Measurements from ENCODE around the gene HIF1A. TPM values are rescaled to one million over a fixed set of nuclear protein-coding genes. Genes with fewer than 3 reads are reported as not detected.
"Not testable (repeated sequence)": the region's sequence is repeated elsewhere in the genome, so short reads cannot be mapped to it uniquely, and the experiment has no call there.

HIF1A gene
- total and polyA plus RNA-seq, 5 donors from 2014 or later = 48.2 to 123 (median 60.7) TPM

DNA sequence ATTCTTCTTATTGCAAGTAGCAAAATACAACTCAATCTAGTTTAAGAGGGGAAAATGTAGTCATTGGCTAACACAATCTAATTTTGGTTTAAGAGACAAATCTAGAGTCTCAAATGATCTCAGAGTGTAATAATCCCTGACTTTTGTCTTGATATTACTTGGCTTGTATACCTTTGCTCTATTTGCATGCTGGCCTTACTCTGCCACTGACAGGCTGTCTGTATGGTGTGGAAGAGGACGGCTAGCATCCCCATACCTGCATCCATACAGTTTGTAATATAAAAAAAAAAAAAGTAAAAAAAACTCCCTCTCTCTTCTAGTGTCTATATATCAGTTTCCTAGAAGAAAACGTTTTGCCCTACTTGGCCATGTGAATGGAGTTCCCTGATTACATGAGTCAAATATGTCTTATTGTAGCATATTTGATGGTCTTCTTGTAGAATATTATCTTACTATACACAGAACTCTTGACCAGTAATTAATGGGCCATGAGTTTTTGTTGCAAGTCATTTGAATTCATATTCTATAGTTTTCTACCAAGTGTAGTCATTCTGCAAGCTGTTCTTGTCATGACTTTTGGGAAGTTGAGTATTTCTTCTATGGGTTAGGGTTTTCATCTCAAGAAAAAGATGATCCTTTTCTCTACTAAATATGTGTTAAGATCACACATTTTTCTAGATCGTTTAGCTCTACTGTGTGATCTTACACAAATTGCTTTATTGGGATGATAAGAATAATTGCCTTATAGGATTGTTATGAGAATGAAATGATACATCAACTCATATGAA lies 8.2 kb downstream of the HIF1A start:
- Mint-ChIP-seq H3K9me3 (peaks cover 0 to 3% (median 0%) of the 10 kb centered on the region in 7 donors), H3K4me3 (peak overlapping the region in 2 of 4 donors; percentile 36 to 50), H3K36me3 (no peaks in the 10 kb centered on the region), H3K27me3 (no peaks in the 10 kb centered on the region), H3K27ac (no peak overlapping the region), H3K4me1 (peaks cover 46 to 80% (median 51%) of the 10 kb centered on the region in 4 donors)
- Histone ChIP-seq H3K9me3 (ENCODE audit: control insufficient read depth in 2 of 2, low read length in 2 of 2) (no peaks in the 10 kb centered on the region), H3K36me3 (ENCODE audit: control insufficient read depth, insufficient read depth, low read length) (no peaks in the 10 kb centered on the region), H3K27ac (ENCODE audit: insufficient read depth, low read length, poor library complexity, severe bottlenecking) (no peak overlapping the region), H3K27me3 (ENCODE audit: control insufficient read depth, insufficient read depth, low read length) (no peaks in the 10 kb centered on the region), H3K4me3 (ENCODE audit: low read depth, low read length) (peak overlapping the region; percentile 22), H3K4me1 (ENCODE audit: control insufficient read depth, insufficient read depth, low read length, poor library complexity, severe bottlenecking) (peaks cover 42% of the 10 kb centered on the region)
- no peak for DNase-seq
- ATAC-seq (ENCODE audit: low read depth in 2 of 2) = no peak

DNA sequence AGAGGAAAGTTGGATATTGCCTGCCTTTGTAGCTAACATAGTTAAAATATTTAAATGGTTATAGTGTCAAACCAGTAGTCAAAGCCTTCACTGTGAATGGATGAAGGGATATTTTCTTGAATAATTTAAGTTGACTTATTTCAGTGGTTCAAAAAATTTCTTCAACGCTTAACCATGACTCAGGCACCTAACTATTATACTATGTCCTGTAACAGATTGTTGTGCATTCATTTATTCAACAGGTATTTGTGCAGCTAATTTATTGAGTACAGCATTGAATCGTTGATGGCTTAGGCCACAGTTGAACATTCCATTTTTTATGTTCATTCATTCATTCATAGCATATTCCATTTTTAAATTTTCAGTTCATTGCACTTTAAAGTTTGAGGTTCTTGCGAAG lies 9.2 kb downstream of the HIF1A start:
- Mint-ChIP-seq H3K36me3 (no peaks in the 10 kb centered on the region), H3K4me3 (no peak overlapping the region), H3K27ac (no peak overlapping the region), H3K9me3 (peaks cover 0 to 1% (median 0%) of the 10 kb centered on the region in 7 donors), H3K4me1 (peaks cover 45 to 81% (median 49%) of the 10 kb centered on the region in 4 donors), H3K27me3 (no peaks in the 10 kb centered on the region)
- H3K36me3 ChIP-seq (ENCODE audit: control insufficient read depth, insufficient read depth, low read length) = no peaks in the 10 kb centered on the region
- peaks cover 32% of the 10 kb centered on the region for H3K4me1 ChIP-seq (ENCODE audit: control insufficient read depth, insufficient read depth, low read length, poor library complexity, severe bottlenecking)
- no peaks in the 10 kb centered on the region for H3K9me3 ChIP-seq (ENCODE audit: control insufficient read depth in 2 of 2, low read length in 2 of 2)
- peak overlapping the region; percentile 26 for H3K4me3 ChIP-seq (ENCODE audit: low read depth, low read length)
- H3K27ac ChIP-seq (ENCODE audit: insufficient read depth, low read length, poor library complexity, severe bottlenecking) = no peak overlapping the region
- DNase-seq (no peak), ATAC-seq (ENCODE audit: low read depth in 2 of 2) (no peak)
- no peaks in the 10 kb centered on the region for H3K27me3 ChIP-seq (ENCODE audit: control insufficient read depth, insufficient read depth, low read length)

DNA sequence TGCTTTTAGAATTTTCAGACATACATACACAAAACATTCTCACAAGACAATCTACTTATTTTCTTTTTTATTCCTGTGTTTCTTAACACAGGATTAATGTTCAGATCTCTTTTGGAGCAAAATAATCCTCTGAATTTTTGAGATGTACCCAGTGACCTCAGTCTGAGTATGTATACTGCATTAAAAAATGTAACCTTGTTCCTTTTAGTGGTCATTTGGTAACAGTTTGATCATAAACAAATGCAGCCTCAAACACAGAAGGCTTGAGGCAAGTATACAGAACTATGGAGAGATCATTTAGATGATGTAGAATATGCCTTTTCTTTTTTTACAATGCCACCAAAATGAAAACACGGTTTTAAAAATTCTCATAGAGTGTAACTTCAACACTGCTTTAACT lies 9.7 kb downstream of the HIF1A start:
- Histone ChIP-seq H3K27me3 (ENCODE audit: control insufficient read depth, insufficient read depth, low read length) (no peaks in the 10 kb centered on the region), H3K36me3 (ENCODE audit: control insufficient read depth, insufficient read depth, low read length) (no peaks in the 10 kb centered on the region), H3K9me3 (ENCODE audit: control insufficient read depth in 2 of 2, low read length in 2 of 2) (no peaks in the 10 kb centered on the region), H3K4me3 (ENCODE audit: low read depth, low read length) (peak overlapping the region; percentile 26), H3K4me1 (ENCODE audit: control insufficient read depth, insufficient read depth, low read length, poor library complexity, severe bottlenecking) (peaks cover 28% of the 10 kb centered on the region), H3K27ac (ENCODE audit: insufficient read depth, low read length, poor library complexity, severe bottlenecking) (no peak overlapping the region)
- ATAC-seq (ENCODE audit: low read depth in 2 of 2) (no peak), DNase-seq (no peak)
- Mint-ChIP-seq H3K27me3 (no peaks in the 10 kb centered on the region), H3K4me1 (peaks cover 45 to 82% (median 51%) of the 10 kb centered on the region in 4 donors), H3K27ac (no peak overlapping the region), H3K9me3 (peaks cover 0 to 1% (median 0%) of the 10 kb centered on the region in 7 donors), H3K36me3 (no peaks in the 10 kb centered on the region), H3K4me3 (no peak overlapping the region)

DNA sequence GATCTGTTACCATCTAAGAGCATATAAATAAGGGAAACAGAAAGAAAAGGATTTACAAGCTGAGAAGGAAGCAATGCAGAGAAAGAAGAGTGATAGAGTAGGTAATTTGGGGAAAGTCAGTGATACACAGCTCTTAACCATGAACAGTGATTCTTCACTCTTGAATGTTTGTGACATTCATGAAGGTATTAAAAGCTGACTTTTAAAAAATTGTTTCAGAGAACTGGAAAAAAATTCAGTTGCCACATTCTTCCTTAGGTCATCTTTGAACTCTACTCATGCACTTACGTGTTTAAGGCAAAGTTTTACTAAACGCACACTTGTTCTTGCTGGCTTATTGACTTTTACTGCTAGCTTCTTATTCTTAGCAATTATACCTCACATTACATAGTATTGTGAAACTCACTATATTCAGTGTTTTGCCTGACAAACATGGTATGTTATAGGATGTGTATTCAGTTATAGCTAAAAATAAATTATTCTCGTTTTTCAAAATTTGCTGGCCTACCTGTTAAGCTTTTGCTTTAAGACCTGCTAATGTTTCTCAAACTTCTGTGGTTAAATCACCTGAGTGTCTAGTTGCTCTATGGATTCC lies 10.9 kb downstream of the HIF1A start:
- peaks cover 42 to 84% (median 47%) of the 10 kb centered on the region in 4 donors for H3K4me1 Mint-ChIP-seq
- no peaks in the 10 kb centered on the region for H3K27me3 Mint-ChIP-seq
- peaks cover 28% of the 10 kb centered on the region for H3K4me1 ChIP-seq (ENCODE audit: control insufficient read depth, insufficient read depth, low read length, poor library complexity, severe bottlenecking)
- no peaks in the 10 kb centered on the region for H3K9me3 ChIP-seq (ENCODE audit: control insufficient read depth in 2 of 2, low read length in 2 of 2)
- peaks cover 0 to under 1% (median 0%) of the 10 kb centered on the region in 7 donors for H3K9me3 Mint-ChIP-seq
- H3K4me3 ChIP-seq (ENCODE audit: low read depth, low read length) = peak overlapping the region; percentile 2
- ATAC-seq (ENCODE audit: low read depth in 2 of 2) (no peak), DNase-seq (no peak)
- H3K36me3 ChIP-seq (ENCODE audit: control insufficient read depth, insufficient read depth, low read length) = no peaks in the 10 kb centered on the region
- H3K27ac ChIP-seq (ENCODE audit: insufficient read depth, low read length, poor library complexity, severe bottlenecking) = no peak overlapping the region
- H3K36me3 Mint-ChIP-seq = no peaks in the 10 kb centered on the region
- no peak overlapping the region for H3K4me3 Mint-ChIP-seq
- H3K27ac Mint-ChIP-seq = no peak overlapping the region
- H3K27me3 ChIP-seq (ENCODE audit: control insufficient read depth, insufficient read depth, low read length) = no peaks in the 10 kb centered on the region

GRCh38 chr14:61707774-61708173 lies 12.5 kb downstream of the HIF1A start:
- H3K36me3 Mint-ChIP-seq; H3K27me3 Mint-ChIP-seq; H3K27me3 ChIP-seq (ENCODE audit: control insufficient read depth, insufficient read depth, low read length); H3K36me3 ChIP-seq (ENCODE audit: control insufficient read depth, insufficient read depth, low read length); H3K27ac ChIP-seq (ENCODE audit: insufficient read depth, low read length, poor library complexity, severe bottlenecking); ATAC-seq (ENCODE audit: low read depth in 2 of 2); H3K4me3 ChIP-seq (ENCODE audit: low read depth, low read length); H3K9me3 Mint-ChIP-seq; H3K27ac Mint-ChIP-seq; DNase-seq; H3K9me3 ChIP-seq (ENCODE audit: control insufficient read depth in 2 of 2, low read length in 2 of 2): not testable (repeated sequence)
- H3K4me1 Mint-ChIP-seq = peaks cover 53 to 86% (median 57%) of the 10 kb centered on the region in 4 donors
- H3K4me3 Mint-ChIP-seq = peak overlapping the region in 1 of 4 donors; percentile 4
- H3K4me1 ChIP-seq (ENCODE audit: control insufficient read depth, insufficient read depth, low read length, poor library complexity, severe bottlenecking) = peaks cover 35% of the 10 kb centered on the region

- not testable (repeated sequence) for H3K36me3 Mint-ChIP-seq; H3K9me3 ChIP-seq (ENCODE audit: control insufficient read depth in 2 of 2, low read length in 2 of 2); H3K27ac ChIP-seq (ENCODE audit: insufficient read depth, low read length, poor library complexity, severe bottlenecking); DNase-seq; H3K4me3 ChIP-seq (ENCODE audit: low read depth, low read length); H3K9me3 Mint-ChIP-seq; H3K4me3 Mint-ChIP-seq; ATAC-seq (ENCODE audit: low read depth in 2 of 2); H3K27me3 ChIP-seq (ENCODE audit: control insufficient read depth, insufficient read depth, low read length); H3K27me3 Mint-ChIP-seq; H3K36me3 ChIP-seq (ENCODE audit: control insufficient read depth, insufficient read depth, low read length)
- Mint-ChIP-seq H3K4me1 (peaks cover 52 to 85% (median 59%) of the 10 kb centered on the region in 4 donors), H3K27ac (peak overlapping the region in 1 of 3 donors; percentile 48)
- H3K4me1 ChIP-seq (ENCODE audit: control insufficient read depth, insufficient read depth, low read length, poor library complexity, severe bottlenecking) = peaks cover 32% of the 10 kb centered on the region
Measured at GRCh38 chr14:61708693-61709092, 13.4 kb downstream of the HIF1A start.

DNA sequence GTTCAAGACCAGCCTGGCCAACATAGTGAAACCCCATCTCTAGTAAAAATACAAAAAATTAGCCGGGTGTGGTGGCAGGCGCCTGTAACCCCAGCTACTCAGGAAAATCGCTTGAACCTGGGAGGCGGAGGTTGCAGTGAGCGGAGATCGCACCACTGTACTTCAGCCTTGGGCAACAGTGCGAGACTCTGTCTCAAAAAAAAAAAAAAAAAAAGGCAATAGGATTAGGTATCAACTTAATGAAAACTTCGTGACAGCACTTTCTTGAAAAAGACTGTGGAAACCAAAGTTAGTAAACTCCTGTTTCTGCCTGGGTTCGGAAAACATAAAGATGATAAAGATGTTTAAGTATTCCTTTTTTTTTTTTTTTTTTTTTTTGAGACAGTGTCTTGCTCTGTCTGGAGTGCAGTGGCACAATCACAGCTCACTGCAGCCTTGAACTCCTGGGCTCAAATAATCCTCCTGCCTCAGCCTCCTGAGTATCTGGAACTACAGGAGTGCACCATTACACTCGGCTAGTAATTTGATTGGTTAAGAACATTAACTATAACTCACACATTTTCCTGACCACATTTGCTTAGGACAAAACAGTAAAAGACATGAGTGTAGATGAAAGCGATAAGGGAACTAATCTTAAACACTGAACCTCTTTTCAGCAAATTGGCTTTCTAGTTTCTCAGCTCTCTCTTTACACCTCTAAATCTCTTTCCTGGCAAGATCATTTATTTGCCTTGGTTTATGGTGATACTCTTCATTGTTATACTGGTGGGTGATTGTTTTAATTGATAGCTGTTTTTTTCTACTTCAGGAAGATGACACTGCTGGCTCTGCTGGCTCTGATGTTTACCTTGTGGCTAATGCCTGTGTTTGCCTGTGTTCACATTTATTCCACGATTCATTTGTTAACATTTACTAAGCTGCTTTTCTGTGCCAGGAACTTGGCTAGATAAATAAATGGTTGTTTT lies 15.8 kb downstream of the HIF1A start:
- Histone ChIP-seq H3K4me1 (ENCODE audit: control insufficient read depth, insufficient read depth, low read length, poor library complexity, severe bottlenecking) (peaks cover 30% of the 10 kb centered on the region), H3K4me3 (ENCODE audit: low read depth, low read length) (no peak overlapping the region), H3K27ac (ENCODE audit: insufficient read depth, low read length, poor library complexity, severe bottlenecking) (no peak overlapping the region)

More for the DNA sequence above, 15.8 kb downstream of the HIF1A start:
- Histone ChIP-seq H3K27me3 (ENCODE audit: control insufficient read depth, insufficient read depth, low read length) (no peaks in the 10 kb centered on the region), H3K36me3 (ENCODE audit: control insufficient read depth, insufficient read depth, low read length) (no peaks in the 10 kb centered on the region), H3K9me3 (ENCODE audit: control insufficient read depth in 2 of 2, low read length in 2 of 2) (no peaks in the 10 kb centered on the region)
- DNase-seq = no peak
- H3K4me1 Mint-ChIP-seq = peaks cover 39 to 84% (median 57%) of the 10 kb centered on the region in 4 donors
- H3K36me3 Mint-ChIP-seq = no peaks in the 10 kb centered on the region
- peak overlapping the region in 3 of 4 donors; percentile 10 to 51 (median 33) for H3K4me3 Mint-ChIP-seq
- ATAC-seq (ENCODE audit: low read depth in 2 of 2) = no peak
- peaks cover 0 to 2% (median 0%) of the 10 kb centered on the region in 7 donors for H3K9me3 Mint-ChIP-seq
- H3K27me3 Mint-ChIP-seq = no peaks in the 10 kb centered on the region
- H3K27ac Mint-ChIP-seq = peak overlapping the region in 2 of 3 donors; percentile 6 to 27

All from CD4-positive, CD25-positive, alpha-beta regulatory T cell (primary cell).